HL-60 (cell line): ENCODE measurements around the gene CDYL.

Source experiments
- DNase-seq, 2 experiments: peaks; one replicate each; pipeline ENCODE4 v3.0.0-alpha.2; 2010 to 2020; ENCODE audit warnings: low read depth in 1 of 2, low spot score in 1 of 2
- H3K27ac ChIP-seq: fragments of 250-450 bp; sonication (Bioruptor Pico); replicated peaks from 2 replicates; pipeline ENCODE4 v1.5.1; 2020; ENCODE audit warnings: mild to moderate bottlenecking, moderate library complexity
- H3K27me3 ChIP-seq: fragments of 250-450 bp; sonication (Bioruptor Pico); 2 replicates; pipeline ENCODE4 v1.5.1; 2021; ENCODE audit warnings: mild to moderate bottlenecking, moderate library complexity; ENCODE audit not compliant: insufficient read depth, poor library complexity, severe bottlenecking
- H3K4me3 ChIP-seq: replicated peaks from 2 replicates; pipeline ENCODE4 v1.5.1; 2011; ENCODE audit warnings: mild to moderate bottlenecking, control low read depth, low read length; ENCODE audit not compliant: insufficient read depth
- GABPA ChIP-seq: IDR thresholded peaks from 2 replicates; pipeline ENCODE4 v1.6.1; 2012; ENCODE audit warnings: low read depth
- POLR2AphosphoS5 ChIP-seq: IDR thresholded peaks from 2 replicates; pipeline ENCODE4 v1.6.1; 2012; ENCODE audit warnings: low read depth
- REST ChIP-seq: IDR thresholded peaks from 2 replicates; pipeline ENCODE4 v1.6.1; 2012; ENCODE audit warnings: low read depth; ENCODE audit not compliant: insufficient replicate concordance
- SPI1 ChIP-seq: IDR thresholded peaks from 2 replicates; pipeline ENCODE4 v1.6.1; 2012; ENCODE audit warnings: low read depth, mild to moderate bottlenecking, borderline replicate concordance
- TF ChIP-seq, protein P1 (sequence below): IDR thresholded peaks from one replicate; pipeline ENCODE4 v1.5.1; 2011; ENCODE audit warnings: low read length, control low read depth, inconsistent platforms; ENCODE audit not compliant: insufficient read depth

The CDYL gene

DNA sequence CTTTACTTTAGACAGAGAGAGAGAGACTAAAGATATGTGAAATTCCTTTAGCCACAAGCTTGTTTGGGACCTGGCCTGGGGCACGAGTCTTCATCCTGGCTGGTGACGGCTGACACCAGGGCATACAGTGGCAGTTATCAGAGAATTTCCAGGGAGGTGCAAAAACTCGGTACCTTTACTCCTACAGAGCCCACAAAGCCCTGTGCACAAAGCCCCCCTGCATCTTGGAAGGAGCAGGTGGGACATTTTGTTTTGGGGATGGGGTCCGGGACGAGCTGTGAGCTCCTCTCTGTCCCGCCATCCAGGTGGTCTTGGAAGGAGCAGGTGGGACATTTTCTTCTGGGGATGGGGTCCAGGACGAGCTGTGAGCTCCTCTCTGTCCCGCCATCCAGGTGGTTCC lies 198.8 kb downstream of the CDYL start:
- TF ChIP-seq SPI1 (no peak), GABPA (no peak), REST (no peak)
- TF ChIP-seq, protein P1, sequence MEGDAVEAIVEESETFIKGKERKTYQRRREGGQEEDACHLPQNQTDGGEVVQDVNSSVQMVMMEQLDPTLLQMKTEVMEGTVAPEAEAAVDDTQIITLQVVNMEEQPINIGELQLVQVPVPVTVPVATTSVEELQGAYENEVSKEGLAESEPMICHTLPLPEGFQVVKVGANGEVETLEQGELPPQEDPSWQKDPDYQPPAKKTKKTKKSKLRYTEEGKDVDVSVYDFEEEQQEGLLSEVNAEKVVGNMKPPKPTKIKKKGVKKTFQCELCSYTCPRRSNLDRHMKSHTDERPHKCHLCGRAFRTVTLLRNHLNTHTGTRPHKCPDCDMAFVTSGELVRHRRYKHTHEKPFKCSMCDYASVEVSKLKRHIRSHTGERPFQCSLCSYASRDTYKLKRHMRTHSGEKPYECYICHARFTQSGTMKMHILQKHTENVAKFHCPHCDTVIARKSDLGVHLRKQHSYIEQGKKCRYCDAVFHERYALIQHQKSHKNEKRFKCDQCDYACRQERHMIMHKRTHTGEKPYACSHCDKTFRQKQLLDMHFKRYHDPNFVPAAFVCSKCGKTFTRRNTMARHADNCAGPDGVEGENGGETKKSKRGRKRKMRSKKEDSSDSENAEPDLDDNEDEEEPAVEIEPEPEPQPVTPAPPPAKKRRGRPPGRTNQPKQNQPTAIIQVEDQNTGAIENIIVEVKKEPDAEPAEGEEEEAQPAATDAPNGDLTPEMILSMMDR: no peak
- no peak for DNase-seq
- no peak overlapping the region for H3K4me3 ChIP-seq
- H3K27me3 ChIP-seq: no peaks in the 10 kb centered on the region
- no peak overlapping the region for H3K27ac ChIP-seq

DNA sequence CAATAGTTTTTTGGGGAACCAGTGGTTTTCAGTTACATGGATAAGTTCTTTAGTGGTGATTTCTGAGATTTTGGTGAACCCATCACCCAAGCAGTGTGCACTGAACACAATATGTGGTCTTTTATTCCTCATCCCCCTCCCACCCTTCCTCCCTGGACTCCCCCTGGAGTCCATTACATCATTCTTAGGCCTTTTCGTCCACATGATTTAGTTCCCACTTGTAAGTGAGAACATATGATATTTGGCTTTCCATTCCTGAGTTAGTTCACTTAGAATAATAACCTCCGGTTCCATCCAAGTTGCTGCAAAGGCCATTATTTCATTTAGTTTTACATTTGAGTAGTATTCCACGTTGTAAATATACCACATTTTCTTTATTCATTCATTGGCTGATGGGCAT lies 199.3 kb downstream of the CDYL start:
- no peak for TF ChIP-seq GABPA
- no peak for TF ChIP-seq REST
- TF ChIP-seq SPI1: no peak
- TF ChIP-seq, protein P1: no peak
- TF ChIP-seq POLR2AphosphoS5: no peak
- H3K4me3 ChIP-seq: no peak overlapping the region
- no peak for DNase-seq
- H3K27ac ChIP-seq: no peak overlapping the region
- H3K27me3 ChIP-seq: no peaks in the 10 kb centered on the region

GRCh38 chr6:4977468-4977867 lies 201.3 kb downstream of the CDYL start:
- Histone ChIP-seq H3K27me3 (no peaks in the 10 kb centered on the region), H3K4me3 (no peak overlapping the region), H3K27ac (no peak overlapping the region)
- no peak for DNase-seq
- no peak for TF ChIP-seq GABPA
- peak; percentile 39; the same call in 1 of the 2 replicates for TF ChIP-seq SPI1

DNA sequence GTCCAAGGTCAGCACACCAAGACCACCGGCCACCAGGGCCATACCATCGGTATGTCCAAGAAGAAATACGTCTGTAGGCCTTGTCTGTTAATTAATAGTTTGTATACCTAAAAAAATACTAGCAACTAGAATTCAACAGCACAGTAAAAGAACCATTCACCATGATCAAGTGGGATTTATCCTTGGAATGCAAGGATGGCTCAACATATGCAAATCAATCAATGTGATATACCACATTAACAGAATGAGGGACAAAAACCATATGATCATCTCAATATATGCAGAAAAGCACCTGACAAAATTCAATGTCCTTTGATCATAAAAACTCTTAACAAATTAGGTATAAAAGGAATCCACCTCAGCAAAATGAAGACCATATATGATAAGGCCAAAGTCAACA lies 203.2 kb downstream of the CDYL start:
- no peak overlapping the region for H3K4me3 ChIP-seq
- no peak for TF ChIP-seq GABPA
- TF ChIP-seq, protein P1: no peak
- no peak for TF ChIP-seq POLR2AphosphoS5
- TF ChIP-seq SPI1: no peak
- TF ChIP-seq REST: no peak

More for the DNA sequence above, 203.2 kb downstream of the CDYL start:
- no peaks in the 10 kb centered on the region for H3K27me3 ChIP-seq
- no peak overlapping the region for H3K27ac ChIP-seq
- no peak for DNase-seq
